T-helper 1 cell treated with Interleukin-12 subunit alpha and Interleukin-12 subunit beta and Interleukin-4 antibody, amounts not matched to agents 30 μg/mL and 1 μg/mL, for 36 hours (primary cell): ENCODE measurements around the gene TNNI2.
"Not testable (repeated sequence)": the region's sequence is repeated elsewhere in the genome, so short reads cannot be mapped to it uniquely, and the experiment has no call there.

Experiments
- H3K27ac Mint-ChIP-seq: one replicate; pipeline ENCODE4 v1.8.0; 2021; ENCODE audit warnings: mild to moderate bottlenecking, mixed read lengths
- H3K27me3 Mint-ChIP-seq: one replicate; pipeline ENCODE4 v1.8.0; 2021; ENCODE audit warnings: low read depth, mixed read lengths
- H3K36me3 Mint-ChIP-seq: one replicate; pipeline ENCODE4 v1.8.0; 2021; ENCODE audit warnings: low read depth, mixed read lengths
- H3K4me1 Mint-ChIP-seq: one replicate; pipeline ENCODE4 v1.8.0; 2021; ENCODE audit warnings: low read depth, mixed read lengths
- H3K4me3 Mint-ChIP-seq: one replicate; pipeline ENCODE4 v1.8.0; 2021; ENCODE audit warnings: mild to moderate bottlenecking, moderate library complexity, mixed read lengths
- H3K9me3 Mint-ChIP-seq: one replicate; pipeline ENCODE4 v1.8.0; 2021; ENCODE audit warnings: mixed read lengths

The TNNI2 gene

GRCh38 chr11:1838426-1839144, at the start of gene TNNI2:
TNNI2 (plus strand) TSS chr11:1838981; CDS start chr11:1839697, 716 bp downstream.
- H3K27me3 Mint-ChIP-seq, result no peaks in the 10 kb centered on the region
- H3K27ac Mint-ChIP-seq, result no peak within 1 kb of the TSS
- H3K4me3 Mint-ChIP-seq, result no peak within 1 kb of the TSS
- H3K36me3 Mint-ChIP-seq, result no peaks in the 10 kb centered on the region
- no peaks in the 10 kb centered on the region for H3K9me3 Mint-ChIP-seq
- H3K4me1 Mint-ChIP-seq, result peaks cover 9% of the 10 kb centered on the region

- H3K4me1 Mint-ChIP-seq, result peaks cover 5% of the 10 kb centered on the region
- no peak overlapping the region for H3K4me3 Mint-ChIP-seq
These were observed 46.9 kb upstream of the TNNI2 start for GRCh38 chr11:1791912-1792311.

GRCh38 chr11:1792461-1792860, 46.3 kb upstream of the TNNI2 start:
- Mint-ChIP-seq H3K27me3 (peaks cover 22% of the 10 kb centered on the region), H3K27ac (peak overlapping the region; percentile 76), H3K4me1 (peaks cover 5% of the 10 kb centered on the region), H3K36me3 (no peaks in the 10 kb centered on the region), H3K4me3 (peak overlapping the region; percentile 64), H3K9me3 (no peaks in the 10 kb centered on the region)

More at GRCh38 chr11:1791912-1792311, 46.9 kb upstream of the TNNI2 start:
- Mint-ChIP-seq H3K27ac (no peak overlapping the region), H3K27me3 (peaks cover 21% of the 10 kb centered on the region), H3K9me3 (no peaks in the 10 kb centered on the region), H3K36me3 (no peaks in the 10 kb centered on the region)

- H3K27me3 Mint-ChIP-seq, result peaks cover 23% of the 10 kb centered on the region
- peaks cover 5% of the 10 kb centered on the region for H3K4me1 Mint-ChIP-seq
- no peak overlapping the region for H3K4me3 Mint-ChIP-seq
- no peak overlapping the region for H3K27ac Mint-ChIP-seq
- no peaks in the 10 kb centered on the region for H3K36me3 Mint-ChIP-seq
- no peaks in the 10 kb centered on the region for H3K9me3 Mint-ChIP-seq
These were observed 45.7 kb upstream of the TNNI2 start for GRCh38 chr11:1793081-1793480.

GRCh38 chr11:1796413-1797011, 42.3 kb upstream of the TNNI2 start:
- Mint-ChIP-seq H3K27ac (no peak overlapping the region), H3K27me3 (peaks cover 24% of the 10 kb centered on the region), H3K4me3 (no peak overlapping the region), H3K36me3 (no peaks in the 10 kb centered on the region), H3K4me1 (peaks cover 5% of the 10 kb centered on the region), H3K9me3 (no peaks in the 10 kb centered on the region)

- Mint-ChIP-seq H3K4me1 (peaks cover 2% of the 10 kb centered on the region), H3K9me3 (no peaks in the 10 kb centered on the region), H3K27me3 (peaks cover 19% of the 10 kb centered on the region), H3K4me3 (no peak overlapping the region), H3K36me3 (no peaks in the 10 kb centered on the region), H3K27ac (no peak overlapping the region)
These were observed 41.2 kb upstream of the TNNI2 start for GRCh38 chr11:1797391-1798125.

- Mint-ChIP-seq H3K9me3 (no peaks in the 10 kb centered on the region), H3K27ac (no peak overlapping the region), H3K4me3 (no peak overlapping the region), H3K36me3 (no peaks in the 10 kb centered on the region), H3K4me1 (no peaks in the 10 kb centered on the region), H3K27me3 (peaks cover 7% of the 10 kb centered on the region)
These were observed 35.5 kb upstream of the TNNI2 start for GRCh38 chr11:1803246-1803645.

GRCh38 chr11:1803835-1804519, 34.8 kb upstream of the TNNI2 start:
- H3K36me3 Mint-ChIP-seq, H3K4me1 Mint-ChIP-seq, H3K27ac Mint-ChIP-seq: not testable (repeated sequence)

GRCh38 chr11:1805525-1805924, 33.3 kb upstream of the TNNI2 start:
- Mint-ChIP-seq H3K4me1 (no peaks in the 10 kb centered on the region), H3K36me3 (no peaks in the 10 kb centered on the region), H3K4me3 (no peak overlapping the region), H3K27ac (no peak overlapping the region), H3K27me3 (peaks cover 3% of the 10 kb centered on the region), H3K9me3 (no peaks in the 10 kb centered on the region)

More at GRCh38 chr11:1803835-1804519, 34.8 kb upstream of the TNNI2 start:
- not testable (repeated sequence) for H3K27me3 Mint-ChIP-seq, H3K9me3 Mint-ChIP-seq, H3K4me3 Mint-ChIP-seq

GRCh38 chr11:1807264-1807995, 31.4 kb upstream of the TNNI2 start:
- Mint-ChIP-seq H3K27ac (no peak overlapping the region), H3K4me3 (no peak overlapping the region), H3K4me1 (no peaks in the 10 kb centered on the region), H3K36me3 (no peaks in the 10 kb centered on the region), H3K9me3 (no peaks in the 10 kb centered on the region), H3K27me3 (peaks cover 8% of the 10 kb centered on the region)

GRCh38 chr11:1810761-1811160, 28.0 kb upstream of the TNNI2 start:
- Mint-ChIP-seq H3K27ac (no peak overlapping the region), H3K4me1 (no peaks in the 10 kb centered on the region), H3K36me3 (no peaks in the 10 kb centered on the region), H3K4me3 (no peak overlapping the region), H3K27me3 (peaks cover 8% of the 10 kb centered on the region), H3K9me3 (no peaks in the 10 kb centered on the region)

GRCh38 chr11:1812274-1812673, 26.5 kb upstream of the TNNI2 start:
- Mint-ChIP-seq H3K9me3 (no peaks in the 10 kb centered on the region), H3K27ac (no peak overlapping the region), H3K27me3 (peaks cover 12% of the 10 kb centered on the region), H3K36me3 (no peaks in the 10 kb centered on the region), H3K4me3 (no peak overlapping the region), H3K4me1 (no peaks in the 10 kb centered on the region)

GRCh38 chr11:1812801-1813200, 26.0 kb upstream of the TNNI2 start:
- Mint-ChIP-seq H3K27me3 (peaks cover 15% of the 10 kb centered on the region), H3K4me3 (no peak overlapping the region), H3K9me3 (no peaks in the 10 kb centered on the region), H3K4me1 (no peaks in the 10 kb centered on the region), H3K36me3 (no peaks in the 10 kb centered on the region), H3K27ac (no peak overlapping the region)

GRCh38 chr11:1813356-1813755, 25.4 kb upstream of the TNNI2 start:
- not testable (repeated sequence) for H3K4me3 Mint-ChIP-seq, H3K9me3 Mint-ChIP-seq
- H3K27me3 Mint-ChIP-seq, result peaks cover 15% of the 10 kb centered on the region

More at GRCh38 chr11:1813356-1813755, 25.4 kb upstream of the TNNI2 start:
- H3K27ac Mint-ChIP-seq, H3K4me1 Mint-ChIP-seq, H3K36me3 Mint-ChIP-seq: not testable (repeated sequence)
